Fibroblast of mammary gland (primary cell): ENCODE results near the gene DPF3.

Source experiments
- DNase-seq: peaks from one replicate; pipeline ENCODE4 v3.0.0-alpha.2; 2010; ENCODE audit warnings: low read depth
- H3K4me3 ChIP-seq: 2 replicates; pipeline ENCODE4 v1.5.1; 2011; ENCODE audit warnings: low read depth, mild to moderate bottlenecking, low read length, moderate library complexity; ENCODE audit not compliant: control insufficient read depth
- CTCF ChIP-seq: conservative IDR thresholded peaks from 2 replicates; pipeline ENCODE4 v1.5.1; 2011; ENCODE audit warnings: low read depth, low read length, inconsistent platforms; ENCODE audit not compliant: control insufficient read depth, insufficient read depth

DPF3 gene

DNA sequence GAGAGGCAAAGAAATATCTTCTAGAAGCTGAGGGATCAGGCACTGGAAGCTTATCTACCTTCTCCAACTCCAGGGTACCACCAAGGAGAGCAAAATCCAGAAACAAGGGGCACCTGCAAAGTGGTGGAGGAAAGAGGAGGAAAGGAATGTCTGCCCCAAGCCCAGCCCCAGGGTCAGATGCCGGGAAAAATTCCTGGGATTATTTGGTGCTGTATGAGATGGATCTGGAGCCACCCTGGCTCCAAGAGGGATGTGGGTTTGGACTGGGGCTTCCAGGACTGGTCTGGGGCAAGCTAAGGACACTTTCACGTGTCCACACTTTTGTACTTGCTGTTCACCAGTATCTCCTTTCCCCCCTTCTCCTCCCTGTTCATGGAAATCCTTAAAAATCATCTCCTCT lies 69.8 kb downstream of the DPF3 start:
- H3K4me3 ChIP-seq: no peak overlapping the region
- TF ChIP-seq CTCF: no peak
- DNase-seq: no peak

DNA sequence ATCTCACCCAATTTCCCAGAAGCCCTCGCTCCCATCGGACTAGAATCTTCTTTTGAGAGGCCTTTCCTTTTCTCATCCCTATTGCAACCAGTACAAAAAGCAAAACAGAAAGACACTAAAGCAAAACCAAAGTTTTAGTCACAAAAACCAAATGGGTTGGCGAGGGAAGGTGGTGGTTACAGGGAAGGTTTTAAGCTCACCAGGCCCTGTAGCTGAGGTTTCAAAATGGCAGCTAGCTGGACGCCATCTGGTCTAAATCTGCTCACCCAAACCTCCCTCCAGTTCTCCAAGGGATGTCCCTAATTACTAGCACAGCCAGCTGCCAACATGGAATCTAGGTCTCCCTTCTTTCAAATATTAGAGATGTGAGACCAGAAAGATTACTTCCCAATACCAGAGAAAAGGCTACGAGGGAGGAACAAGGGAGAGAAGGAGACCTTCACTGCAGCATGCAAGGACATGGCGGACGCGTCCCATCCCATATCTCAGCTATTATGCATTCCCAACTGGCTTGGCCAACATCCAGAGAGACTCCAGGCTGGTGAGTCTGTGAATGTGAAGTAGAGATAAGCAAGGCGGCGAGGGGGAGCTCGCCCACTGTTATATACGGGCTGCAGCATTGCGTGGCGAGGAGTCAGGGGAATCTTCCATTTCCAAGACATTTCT lies 70.8 kb downstream of the DPF3 start:
- no peak for DNase-seq
- H3K4me3 ChIP-seq: no peak overlapping the region
- no peak for TF ChIP-seq CTCF

DNA sequence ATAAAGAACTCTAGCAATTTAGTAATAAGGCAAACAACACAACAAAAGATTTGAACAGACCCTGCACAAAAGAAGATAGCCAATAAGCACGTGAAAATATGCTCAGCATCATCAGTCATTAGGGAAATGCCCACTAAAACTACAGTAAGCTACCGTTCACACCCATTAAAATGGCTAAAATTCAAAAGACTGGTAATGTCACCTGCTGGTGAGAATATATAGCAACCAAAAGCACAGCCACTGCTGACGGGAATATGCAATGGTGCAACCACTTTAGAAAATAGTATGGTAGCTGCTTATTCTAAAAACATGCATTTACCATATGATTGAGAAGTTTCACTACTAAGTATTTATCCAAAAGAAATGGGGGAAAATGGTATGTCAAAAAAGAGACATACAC lies 74.9 kb downstream of the DPF3 start:
- DNase-seq: no peak
- TF ChIP-seq CTCF: no peak
- H3K4me3 ChIP-seq: no peak overlapping the region

DNA sequence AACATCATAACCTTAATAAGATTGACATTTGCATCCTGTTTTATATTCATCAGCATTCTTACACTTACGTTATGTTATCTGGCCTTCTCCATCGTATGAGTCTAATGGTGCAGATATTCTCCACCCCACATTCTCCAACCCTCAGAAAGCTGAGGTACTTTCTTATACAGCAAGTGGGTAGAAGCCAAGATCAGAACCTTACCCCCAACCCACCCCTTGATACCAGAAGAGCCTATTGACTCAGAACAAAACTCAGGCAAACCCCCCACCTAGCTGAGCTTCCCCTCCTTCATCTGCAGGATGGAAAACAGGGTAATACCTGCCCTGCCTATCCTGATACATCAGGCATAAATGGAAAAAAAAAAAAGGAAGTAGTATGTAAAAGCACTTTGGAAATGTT lies 77.6 kb downstream of the DPF3 start:
- no peak for TF ChIP-seq CTCF
- no peak overlapping the region for H3K4me3 ChIP-seq
- DNase-seq: no peak

- no peak overlapping the region for H3K4me3 ChIP-seq
- no peak for DNase-seq
- TF ChIP-seq CTCF: no peak
Measured at GRCh38 chr14:72815430-72815829, 78.5 kb downstream of the DPF3 start.

DNA sequence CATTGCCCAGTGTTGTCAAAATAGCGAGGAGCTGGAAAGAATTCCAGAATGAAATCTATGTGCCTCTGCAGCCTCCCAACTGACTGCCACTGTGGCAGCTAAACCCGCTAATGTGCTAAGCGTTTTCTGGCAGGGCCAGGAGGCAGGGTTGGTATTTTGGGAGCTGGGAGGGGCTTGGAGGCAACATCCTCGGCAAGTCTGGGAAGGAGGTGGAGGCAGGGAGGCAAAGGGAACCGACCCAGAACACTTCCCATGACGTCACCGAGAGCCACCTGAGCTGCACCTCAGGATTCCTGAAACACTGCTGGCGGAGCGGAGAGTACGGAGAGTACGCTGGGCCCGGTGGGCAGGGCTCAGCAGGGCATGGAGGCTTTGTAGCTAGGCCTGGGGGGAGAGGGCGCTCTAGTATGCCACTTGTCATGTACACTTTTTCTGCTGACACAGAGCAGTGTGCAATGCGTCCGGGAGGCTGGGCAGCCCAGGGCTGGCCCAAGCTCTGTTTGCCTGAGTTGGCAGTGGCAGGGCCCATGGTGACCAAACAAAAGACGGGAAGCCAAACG lies 81.5 kb downstream of the DPF3 start:
- no peak for TF ChIP-seq CTCF
- DNase-seq: no peak
- no peak overlapping the region for H3K4me3 ChIP-seq
